ENCODE data around the gene ATXN1. TPM values are rescaled to one million over a fixed set of nuclear protein-coding genes. Genes with fewer than 3 reads are reported as not detected.

The ATXN1 gene
- polyA plus RNA-seq, 4 donors: 4.6 to 16.5 (median 5.9) TPM

GRCh38 chr6:16728513-16729182 lies 32.6 kb downstream of the ATXN1 start:
- Histone ChIP-seq H3K36me3 (ENCODE audit: control insufficient read depth in 3 of 3, insufficient read depth in 2 of 3, low read depth in 1 of 3, low read length in 3 of 3) (peaks cover 0 to 6% (median 0%) of the 10 kb centered on the region in 3 donors), H3K4me3 (ENCODE audit: low read depth in 1 of 3, low read length in 3 of 3) (no peak overlapping the region), H3K27ac (ENCODE audit: low read depth in 1 of 3, low read length in 2 of 3) (peak overlapping the region in 1 of 3 donors; percentile 19), H3K9me3 (ENCODE audit: control insufficient read depth in 2 of 2, insufficient read depth in 1 of 2, low read depth in 1 of 2, low read length in 1 of 2) (no peaks in the 10 kb centered on the region), H3K27me3 (ENCODE audit: control insufficient read depth in 3 of 3, insufficient read depth in 3 of 3, low read length in 3 of 3) (no peaks in the 10 kb centered on the region), H3K4me1 (ENCODE audit: control insufficient read depth in 3 of 3, insufficient read depth in 2 of 3, low read depth in 1 of 3, low read length in 2 of 3) (peaks cover 4 to 55% (median 30%) of the 10 kb centered on the region in 3 donors)
- DNase-seq: no peak
- WGBS, 3 donors: 90 to 94% (median 92%) methylated on average over 6 of the region's 6 CpGs
- FAIRE-seq: no peak

DNA sequence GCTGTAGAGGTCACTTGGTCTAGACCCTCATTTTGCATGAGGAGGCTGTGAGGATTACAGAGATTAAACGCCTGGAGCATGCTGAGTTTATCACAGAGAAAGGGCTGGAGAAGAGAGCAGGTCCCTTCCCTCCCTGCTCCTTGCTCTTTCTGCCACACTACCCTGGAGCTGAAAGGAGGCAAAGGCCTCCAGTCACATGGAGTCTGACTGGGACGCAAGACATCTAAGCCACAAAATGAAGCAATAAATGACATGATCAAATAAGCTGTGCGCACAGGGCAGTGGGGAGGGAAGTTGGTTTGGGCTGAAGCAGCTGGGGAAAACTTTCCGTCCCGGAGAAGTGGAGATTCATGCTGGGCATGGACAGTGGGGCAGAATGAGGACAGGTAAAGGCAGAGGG lies 33.3 kb downstream of the ATXN1 start:
- Histone ChIP-seq H3K27me3 (ENCODE audit: control insufficient read depth in 3 of 3, insufficient read depth in 3 of 3, low read length in 3 of 3) (no peaks in the 10 kb centered on the region), H3K4me1 (ENCODE audit: control insufficient read depth in 3 of 3, insufficient read depth in 2 of 3, low read depth in 1 of 3, low read length in 2 of 3) (peaks cover 4 to 56% (median 30%) of the 10 kb centered on the region in 3 donors), H3K4me3 (ENCODE audit: low read depth in 1 of 3, low read length in 3 of 3) (no peak overlapping the region), H3K36me3 (ENCODE audit: control insufficient read depth in 3 of 3, insufficient read depth in 2 of 3, low read depth in 1 of 3, low read length in 3 of 3) (no peaks in the 10 kb centered on the region), H3K9me3 (ENCODE audit: control insufficient read depth in 2 of 2, insufficient read depth in 1 of 2, low read depth in 1 of 2, low read length in 1 of 2) (no peaks in the 10 kb centered on the region), H3K27ac (ENCODE audit: low read depth in 1 of 3, low read length in 2 of 3) (peak overlapping the region in 1 of 3 donors; percentile 19)
- WGBS, 3 donors: 85 to 92% (median 89%) methylated on average over 5 of the region's 5 CpGs
- peak in 1 of 2 donors; percentile 65 for DNase-seq
- no peak for FAIRE-seq

DNA sequence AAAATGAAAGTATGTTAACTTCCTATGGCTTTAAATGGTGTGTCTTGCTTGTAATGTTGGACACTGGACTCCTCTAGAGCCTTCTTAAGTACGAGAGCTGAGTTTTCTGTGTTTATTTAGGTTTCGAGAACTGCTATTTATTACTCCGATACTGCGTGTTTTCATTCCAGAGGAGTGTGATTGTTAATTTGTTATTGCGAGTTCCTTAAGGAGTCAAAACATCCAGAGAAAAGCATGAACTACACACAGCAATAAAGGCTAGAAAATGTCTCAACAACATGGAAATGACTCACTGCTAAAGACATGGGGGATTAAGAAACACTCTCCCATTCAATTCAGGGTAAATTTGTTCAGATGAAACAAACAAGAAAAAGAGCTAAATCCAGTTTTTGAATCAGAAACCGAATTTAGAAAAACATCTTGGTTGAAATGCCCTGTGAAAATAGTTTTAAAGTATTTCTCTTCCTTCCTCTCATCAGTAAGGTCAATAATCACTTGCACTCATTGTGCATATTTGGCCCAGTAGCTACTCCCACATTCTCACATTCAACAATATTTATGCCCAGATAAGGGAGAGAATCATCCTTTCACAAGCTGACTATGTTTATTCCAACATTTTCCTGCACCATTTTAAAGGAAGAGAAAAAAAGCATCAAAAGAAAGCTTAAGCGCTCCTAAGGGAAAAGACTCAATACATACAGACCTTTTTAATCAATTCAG lies 36.0 kb downstream of the ATXN1 start:
- peaks cover 3 to 53% (median 19%) of the 10 kb centered on the region in 3 donors for H3K4me1 ChIP-seq (ENCODE audit: control insufficient read depth in 3 of 3, insufficient read depth in 2 of 3, low read depth in 1 of 3, low read length in 2 of 3)
- H3K27me3 ChIP-seq (ENCODE audit: control insufficient read depth in 3 of 3, insufficient read depth in 3 of 3, low read length in 3 of 3): no peaks in the 10 kb centered on the region
- no peak overlapping the region for H3K4me3 ChIP-seq (ENCODE audit: low read depth in 1 of 3, low read length in 3 of 3)
- no peaks in the 10 kb centered on the region for H3K9me3 ChIP-seq (ENCODE audit: control insufficient read depth in 2 of 2, insufficient read depth in 1 of 2, low read depth in 1 of 2, low read length in 1 of 2)
- peak in 1 of 2 donors; percentile 51 for DNase-seq
- H3K36me3 ChIP-seq (ENCODE audit: control insufficient read depth in 3 of 3, insufficient read depth in 2 of 3, low read depth in 1 of 3, low read length in 3 of 3): no peaks in the 10 kb centered on the region
- H3K27ac ChIP-seq (ENCODE audit: low read depth in 1 of 3, low read length in 2 of 3): peak overlapping the region; percentile 20 to 68 (median 24)
- 56 to 85% (median 85%) methylated on average over 7 of the region's 7 CpGs for WGBS, 3 donors
- no peak for FAIRE-seq

- no peaks in the 10 kb centered on the region for H3K27me3 ChIP-seq (ENCODE audit: control insufficient read depth in 3 of 3, insufficient read depth in 3 of 3, low read length in 3 of 3)
- H3K27ac ChIP-seq (ENCODE audit: low read depth in 1 of 3, low read length in 2 of 3): peak overlapping the region; percentile 41 to 68 (median 49)
- no peaks in the 10 kb centered on the region for H3K36me3 ChIP-seq (ENCODE audit: control insufficient read depth in 3 of 3, insufficient read depth in 2 of 3, low read depth in 1 of 3, low read length in 3 of 3)
- 8 to 23% (median 20%) methylated on average over 3 of the region's 3 CpGs for WGBS, 3 donors
- FAIRE-seq (peak; percentile 26), DNase-seq (peak; percentile 75)
- no peaks in the 10 kb centered on the region for H3K9me3 ChIP-seq (ENCODE audit: control insufficient read depth in 2 of 2, insufficient read depth in 1 of 2, low read depth in 1 of 2, low read length in 1 of 2)
- peaks cover 3 to 45% (median 19%) of the 10 kb centered on the region in 3 donors for H3K4me1 ChIP-seq (ENCODE audit: control insufficient read depth in 3 of 3, insufficient read depth in 2 of 3, low read depth in 1 of 3, low read length in 2 of 3)
- no peak overlapping the region for H3K4me3 ChIP-seq (ENCODE audit: low read depth in 1 of 3, low read length in 3 of 3)
Measured at GRCh38 chr6:16723826-16724225, 37.4 kb downstream of the ATXN1 start.

- no peak overlapping the region for H3K4me3 ChIP-seq (ENCODE audit: low read depth in 1 of 3, low read length in 3 of 3)
- DNase-seq: no peak
Measured at GRCh38 chr6:16723402-16723801, 37.9 kb downstream of the ATXN1 start.

GRCh38 chr6:16722630-16723029 lies 38.6 kb downstream of the ATXN1 start:
- peak overlapping the region; percentile 4 to 68 (median 20) for H3K27ac ChIP-seq (ENCODE audit: low read depth in 1 of 3, low read length in 2 of 3)
- FAIRE-seq (no peak), DNase-seq (peak; percentile 39 to 45)
- no peaks in the 10 kb centered on the region for H3K9me3 ChIP-seq (ENCODE audit: control insufficient read depth in 2 of 2, insufficient read depth in 1 of 2, low read depth in 1 of 2, low read length in 1 of 2)
- peaks cover 0 to under 1% (median 0%) of the 10 kb centered on the region in 3 donors for H3K36me3 ChIP-seq (ENCODE audit: control insufficient read depth in 3 of 3, insufficient read depth in 2 of 3, low read depth in 1 of 3, low read length in 3 of 3)
- WGBS, 3 donors: 47 to 72% (median 64%) methylated on average over 3 of the region's 3 CpGs
- H3K4me1 ChIP-seq (ENCODE audit: control insufficient read depth in 3 of 3, insufficient read depth in 2 of 3, low read depth in 1 of 3, low read length in 2 of 3): peaks cover 3 to 34% (median 19%) of the 10 kb centered on the region in 3 donors
- no peaks in the 10 kb centered on the region for H3K27me3 ChIP-seq (ENCODE audit: control insufficient read depth in 3 of 3, insufficient read depth in 3 of 3, low read length in 3 of 3)
- H3K4me3 ChIP-seq (ENCODE audit: low read depth in 1 of 3, low read length in 3 of 3): no peak overlapping the region

More at GRCh38 chr6:16723402-16723801, 37.9 kb downstream of the ATXN1 start:
- 76 to 86% (median 85%) methylated on average over 2 of the region's 2 CpGs for whole genome bisulfite sequencing, 3 donors
- Histone ChIP-seq H3K9me3 (ENCODE audit: control insufficient read depth in 2 of 2, insufficient read depth in 1 of 2, low read depth in 1 of 2, low read length in 1 of 2) (no peaks in the 10 kb centered on the region), H3K27ac (ENCODE audit: low read depth in 1 of 3, low read length in 2 of 3) (peak overlapping the region in 1 of 3 donors; percentile 68), H3K36me3 (ENCODE audit: control insufficient read depth in 3 of 3, insufficient read depth in 2 of 3, low read depth in 1 of 3, low read length in 3 of 3) (no peaks in the 10 kb centered on the region), H3K4me1 (ENCODE audit: control insufficient read depth in 3 of 3, insufficient read depth in 2 of 3, low read depth in 1 of 3, low read length in 2 of 3) (peaks cover 3 to 41% (median 19%) of the 10 kb centered on the region in 3 donors), H3K27me3 (ENCODE audit: control insufficient read depth in 3 of 3, insufficient read depth in 3 of 3, low read length in 3 of 3) (no peaks in the 10 kb centered on the region)
- FAIRE-seq: no peak

GRCh38 chr6:16721977-16722376 lies 39.3 kb downstream of the ATXN1 start:
- DNase-seq (no peak), FAIRE-seq (no peak)
- no peaks in the 10 kb centered on the region for H3K27me3 ChIP-seq (ENCODE audit: control insufficient read depth in 3 of 3, insufficient read depth in 3 of 3, low read length in 3 of 3)
- H3K36me3 ChIP-seq (ENCODE audit: control insufficient read depth in 3 of 3, insufficient read depth in 2 of 3, low read depth in 1 of 3, low read length in 3 of 3): peaks cover 0 to 6% (median 0%) of the 10 kb centered on the region in 3 donors
- peak overlapping the region in 1 of 3 donors; percentile 68 for H3K27ac ChIP-seq (ENCODE audit: low read depth in 1 of 3, low read length in 2 of 3)
- WGBS, 3 donors: 72 to 80% (median 74%) methylated on average over 5 of the region's 5 CpGs
- H3K4me1 ChIP-seq (ENCODE audit: control insufficient read depth in 3 of 3, insufficient read depth in 2 of 3, low read depth in 1 of 3, low read length in 2 of 3): peaks cover 3 to 33% (median 19%) of the 10 kb centered on the region in 3 donors
- H3K9me3 ChIP-seq (ENCODE audit: control insufficient read depth in 2 of 2, insufficient read depth in 1 of 2, low read depth in 1 of 2, low read length in 1 of 2): no peaks in the 10 kb centered on the region
- no peak overlapping the region for H3K4me3 ChIP-seq (ENCODE audit: low read depth in 1 of 3, low read length in 3 of 3)

DNA sequence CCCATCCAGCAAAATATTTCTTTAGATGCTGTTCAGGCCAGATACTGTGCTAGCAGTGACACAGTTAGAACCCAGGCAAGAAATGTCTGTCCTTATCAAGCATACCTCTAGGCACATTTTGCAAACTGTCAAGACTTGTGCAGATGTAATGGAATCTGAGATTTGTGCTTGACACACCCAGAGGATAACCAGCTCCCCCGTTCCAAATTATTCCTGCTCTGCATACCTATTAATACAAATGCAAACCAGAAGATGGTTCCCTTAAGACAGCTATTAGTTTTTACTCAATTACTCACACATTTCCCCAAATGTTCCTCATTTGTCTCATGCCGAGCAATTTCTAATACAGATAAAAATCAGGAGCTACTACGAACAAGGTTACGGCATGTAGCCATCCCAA lies 40.4 kb downstream of the ATXN1 start:
- Histone ChIP-seq H3K36me3 (ENCODE audit: control insufficient read depth in 3 of 3, insufficient read depth in 2 of 3, low read depth in 1 of 3, low read length in 3 of 3) (peaks cover 0 to 7% (median 0%) of the 10 kb centered on the region in 3 donors), H3K27me3 (ENCODE audit: control insufficient read depth in 3 of 3, insufficient read depth in 3 of 3, low read length in 3 of 3) (no peaks in the 10 kb centered on the region), H3K9me3 (ENCODE audit: control insufficient read depth in 2 of 2, insufficient read depth in 1 of 2, low read depth in 1 of 2, low read length in 1 of 2) (no peaks in the 10 kb centered on the region), H3K4me1 (ENCODE audit: control insufficient read depth in 3 of 3, insufficient read depth in 2 of 3, low read depth in 1 of 3, low read length in 2 of 3) (peaks cover 3 to 33% (median 19%) of the 10 kb centered on the region in 3 donors), H3K27ac (ENCODE audit: low read depth in 1 of 3, low read length in 2 of 3) (no peak overlapping the region), H3K4me3 (ENCODE audit: low read depth in 1 of 3, low read length in 3 of 3) (no peak overlapping the region)
- WGBS, 3 donors: 88 to 96% (median 95%) methylated on average over 4 of the region's 4 CpGs
- FAIRE-seq (no peak), DNase-seq (no peak)

All from small intestine (tissue), 7 donors.